Esophagus muscularis mucosa (tissue), 4 donors: ENCODE data around the gene KRR1.

ENCODE experiments used
- CTCF ChIP-seq, 3 experiments: fragments of 200-600 bp in 2 of 3; fragments of 450-650 bp in 1 of 3; sonication (generic) in 2 of 3; IDR thresholded peaks; one replicate each; pipeline ENCODE4 v1.5.1; 2017 to 2019; ENCODE audit warnings: antibody characterized with exemption in 3 of 3, mild to moderate bottlenecking in 2 of 3, moderate library complexity in 1 of 3
- EP300 ChIP-seq: sonication (generic); formaldehyde crosslinking; IDR thresholded peaks from one replicate; pipeline ENCODE4 v1.6.1; 2017; ENCODE audit warnings: antibody characterized with exemption
- POLR2A ChIP-seq: fragments of 450-650 bp; IDR thresholded peaks from one replicate; pipeline ENCODE4 v1.6.1; 2017; ENCODE audit warnings: antibody characterized with exemption, moderate library complexity, mild to moderate bottlenecking, low read depth
- POLR2AphosphoS5 ChIP-seq, 2 donors: sonication (generic); formaldehyde crosslinking; IDR thresholded peaks; one replicate each; pipeline ENCODE4 v1.6.1; 2017; ENCODE audit warnings: antibody characterized with exemption in 2 of 2

GRCh38 chr12:75554556-75554880 lies 43.1 kb upstream of the KRR1 start:
- TF ChIP-seq CTCF (IDR thresholded peaks at IDR 0.05) (no peak), POLR2A (no peak), EP300 (no peak), POLR2AphosphoS5 (IDR thresholded peaks at IDR 0.05) (no peak)
